A673 (cell line): ENCODE results near the gene CFAP61. TPM values are rescaled to one million over a fixed set of nuclear protein-coding genes. Genes with fewer than 3 reads are reported as not detected.

Source experiments
- BruUV-seq: library from RNA; stranded (reverse); fragments of 400-500 nt; replicated peaks from 2 replicates; lab custom pipeline; 2021; lab: Mats Ljungman, UMichigan
- CTCF ChIA-PET: fragments of 300-600 bp; sonication (Branson Sonifier 250); formaldehyde crosslinking; loops from one replicate; lab custom pipeline; 2022; ENCODE audit warnings: antibody characterized with exemption; lab: Charles Lee
- POLR2A ChIA-PET: fragments of 300-600 bp; sonication (Branson Sonifier 250); formaldehyde crosslinking; loops from one replicate; lab custom pipeline; 2022; ENCODE audit warnings: antibody characterized with exemption; ENCODE audit not compliant: low non-redundant PET; lab: Charles Lee
- DNase-seq: peaks from one replicate; pipeline ENCODE4 v3.0.0-alpha.2; 2015; ENCODE audit warnings: low spot score
- H3K27ac ChIP-seq: fragments of 200-600 bp; sonication (generic); 2 replicates; pipeline ENCODE4 v1.5.1; 2016; ENCODE audit warnings: mixed run types, low read depth, mild to moderate bottlenecking, mixed read lengths, antibody characterized with exemption, low read length; ENCODE audit not compliant: poor library complexity, severe bottlenecking
- H3K27me3 ChIP-seq: fragments of 200-600 bp; sonication (generic); replicated peaks from 2 replicates; pipeline ENCODE4 v1.6.1; 2017; ENCODE audit warnings: mixed run types, low read depth, mild to moderate bottlenecking, mixed read lengths, antibody characterized with exemption, low read length; ENCODE audit not compliant: insufficient read depth, poor library complexity
- H3K36me3 ChIP-seq: fragments of 200-600 bp; sonication (generic); 2 replicates; pipeline ENCODE4 v1.6.1; 2016; ENCODE audit warnings: mixed run types, mild to moderate bottlenecking, mixed read lengths, antibody characterized with exemption, low read length; ENCODE audit not compliant: insufficient read depth, poor library complexity, severe bottlenecking
- H3K4me1 ChIP-seq: fragments of 200-600 bp; sonication (generic); 2 replicates; pipeline ENCODE4 v1.6.1; 2017; ENCODE audit warnings: mixed run types, mild to moderate bottlenecking, mixed read lengths, antibody characterized with exemption, low read length; ENCODE audit not compliant: insufficient read depth, poor library complexity, severe bottlenecking
- H3K4me3 ChIP-seq: fragments of 200-600 bp; sonication (generic); 2 replicates; pipeline ENCODE4 v1.5.1; 2016; ENCODE audit warnings: low read depth, mixed run types, mild to moderate bottlenecking, mixed read lengths, low read length; ENCODE audit not compliant: poor library complexity, severe bottlenecking
- H3K9me3 ChIP-seq: fragments of 200-600 bp; sonication (generic); 2 replicates; pipeline ENCODE4 v1.6.1; 2016; ENCODE audit warnings: mixed run types, low read depth, mild to moderate bottlenecking, mixed read lengths, antibody characterized with exemption, low read length; ENCODE audit not compliant: poor library complexity, severe bottlenecking
- CTCF ChIP-seq: fragments of 300-800, 200-600 bp; sonication (generic); conservative IDR thresholded peaks from 2 replicates; pipeline ENCODE4 v1.5.1; 2017; ENCODE audit warnings: low read depth, mild to moderate bottlenecking, antibody characterized with exemption, low read length, moderate library complexity, mixed read lengths
- EZH2 ChIP-seq: fragments of 200-600 bp; sonication (generic); IDR thresholded peaks from 2 replicates; pipeline ENCODE4 v1.6.1; 2017; ENCODE audit warnings: borderline replicate concordance, low read depth, mild to moderate bottlenecking, mixed read lengths, antibody characterized with exemption, low read length; ENCODE audit not compliant: poor library complexity, severe bottlenecking
- intact Hi-C: fragments of 100-400 bp; cut with micrococcal nuclease; formaldehyde crosslinking; loops from one replicate; pipeline ENCODE4 v1.10.0; 2022; ENCODE audit not compliant: unreplicated experiment
- total RNA-seq: library from RNA; stranded (reverse); gene quantifications from 2 replicates; pipeline ENCODE4 v1.2.3, GENCODE V29; 2021

The CFAP61 gene
- total RNA-seq, 1 experiment from 2014 or later: not detected

GRCh38 chr20:20286061-20286460 is 233.7 kb downstream of the CFAP61 start:
- no peaks in the 10 kb centered on the region for H3K4me1 ChIP-seq
- ChIA-PET POLR2A (no interaction called here), CTCF (no interaction called here)
- intact Hi-C loops: no loop called here
- H3K9me3 ChIP-seq: no peaks in the 10 kb centered on the region
- H3K4me3 ChIP-seq: no peak overlapping the region
- no peak overlapping the region for H3K27ac ChIP-seq
- BruUV-seq: no TSS peak
- no peak for TF ChIP-seq EZH2
- TF ChIP-seq CTCF: no peak
- no peaks in the 10 kb centered on the region for H3K36me3 ChIP-seq
- DNase-seq: no peak
- peaks cover 56% of the 10 kb centered on the region for H3K27me3 ChIP-seq

GRCh38 chr20:20289331-20289730 is 237.0 kb downstream of the CFAP61 start:
- no TSS peak for BruUV-seq
- Histone ChIP-seq H3K27ac (no peak overlapping the region), H3K9me3 (no peaks in the 10 kb centered on the region), H3K4me1 (no peaks in the 10 kb centered on the region), H3K4me3 (no peak overlapping the region), H3K27me3 (peaks cover 29% of the 10 kb centered on the region), H3K36me3 (no peaks in the 10 kb centered on the region)
- CTCF ChIA-PET: no interaction called here
- TF ChIP-seq CTCF: no peak
- TF ChIP-seq EZH2: no peak
- POLR2A ChIA-PET: no interaction called here
- intact Hi-C loops: no loop called here
- DNase-seq: no peak

GRCh38 chr20:20292472-20292871 is 240.1 kb downstream of the CFAP61 start:
- TF ChIP-seq CTCF: no peak
- no peak for TF ChIP-seq EZH2
- H3K27me3 ChIP-seq: peaks cover 20% of the 10 kb centered on the region
- POLR2A ChIA-PET: no interaction called here
- no peak overlapping the region for H3K27ac ChIP-seq
- DNase-seq: no peak
- CTCF ChIA-PET: no interaction called here
- no peaks in the 10 kb centered on the region for H3K9me3 ChIP-seq
- H3K4me1 ChIP-seq: no peaks in the 10 kb centered on the region
- no peak overlapping the region for H3K4me3 ChIP-seq
- intact Hi-C loops: no loop called here
- no peaks in the 10 kb centered on the region for H3K36me3 ChIP-seq
- BruUV-seq: no TSS peak
